Astrocyte (in vitro differentiated cells and primary cell): ENCODE data around the gene RAB14.

ENCODE experiments used
- EZH2 ChIP-seq: IDR thresholded peaks from 2 replicates; pipeline ENCODE4 v1.6.1; 2012; ENCODE audit warnings: mild to moderate bottlenecking, low read length, inconsistent platforms; ENCODE audit not compliant: insufficient read depth
- TF ChIP-seq, protein P1 (sequence below): IDR thresholded peaks from 2 replicates; pipeline ENCODE4 v1.5.1; 2011; ENCODE audit warnings: low read depth, mild to moderate bottlenecking, inconsistent platforms, low read length, moderate library complexity; ENCODE audit not compliant: insufficient read depth

DNA sequence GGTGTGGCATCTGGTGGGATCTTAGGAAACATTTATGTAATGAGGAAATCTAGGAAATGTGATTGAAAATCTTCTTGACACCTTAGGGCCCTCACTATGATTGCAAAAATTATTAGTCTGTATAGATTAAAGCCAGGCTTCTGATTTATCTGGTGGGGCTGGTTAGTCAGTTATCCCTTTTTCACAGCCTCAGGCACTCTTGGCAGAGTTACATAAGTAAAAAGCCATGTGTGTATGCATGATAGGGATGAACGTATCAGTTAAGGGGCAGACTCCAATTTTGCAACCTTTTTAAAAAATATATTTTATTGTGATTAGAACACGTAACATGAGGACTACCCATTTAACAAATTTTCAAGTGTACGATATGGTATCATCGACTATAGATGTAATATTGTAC, 30.6 kb upstream of the RAB14 start:
- TF ChIP-seq, protein P1, sequence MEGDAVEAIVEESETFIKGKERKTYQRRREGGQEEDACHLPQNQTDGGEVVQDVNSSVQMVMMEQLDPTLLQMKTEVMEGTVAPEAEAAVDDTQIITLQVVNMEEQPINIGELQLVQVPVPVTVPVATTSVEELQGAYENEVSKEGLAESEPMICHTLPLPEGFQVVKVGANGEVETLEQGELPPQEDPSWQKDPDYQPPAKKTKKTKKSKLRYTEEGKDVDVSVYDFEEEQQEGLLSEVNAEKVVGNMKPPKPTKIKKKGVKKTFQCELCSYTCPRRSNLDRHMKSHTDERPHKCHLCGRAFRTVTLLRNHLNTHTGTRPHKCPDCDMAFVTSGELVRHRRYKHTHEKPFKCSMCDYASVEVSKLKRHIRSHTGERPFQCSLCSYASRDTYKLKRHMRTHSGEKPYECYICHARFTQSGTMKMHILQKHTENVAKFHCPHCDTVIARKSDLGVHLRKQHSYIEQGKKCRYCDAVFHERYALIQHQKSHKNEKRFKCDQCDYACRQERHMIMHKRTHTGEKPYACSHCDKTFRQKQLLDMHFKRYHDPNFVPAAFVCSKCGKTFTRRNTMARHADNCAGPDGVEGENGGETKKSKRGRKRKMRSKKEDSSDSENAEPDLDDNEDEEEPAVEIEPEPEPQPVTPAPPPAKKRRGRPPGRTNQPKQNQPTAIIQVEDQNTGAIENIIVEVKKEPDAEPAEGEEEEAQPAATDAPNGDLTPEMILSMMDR = no peak
- TF ChIP-seq EZH2 = no peak
